OCI-LY7 (cell line): ENCODE data around the gene CSNK1G2.

ENCODE experiments used
- CTCF ChIP-seq: fragments of 200-600 bp; sonication (generic); conservative IDR thresholded peaks from 2 replicates; pipeline ENCODE4 v1.5.1; 2014; ENCODE audit warnings: mild to moderate bottlenecking, antibody characterized with exemption, low read length, moderate library complexity, mixed read lengths
- EZH2phosphoT487 ChIP-seq: fragments of 200-600 bp; sonication (generic); IDR thresholded peaks from 2 replicates; pipeline ENCODE4 v1.6.1; 2018; ENCODE audit warnings: low read depth, borderline replicate concordance, mild to moderate bottlenecking, mixed run types, antibody characterized with exemption, low read length, moderate library complexity, mixed read lengths

GRCh38 chr19:1953037-1953436, 12.1 kb downstream of the CSNK1G2 start:
- TF ChIP-seq CTCF (no peak), EZH2phosphoT487 (no peak)
